Motor neuron (in vitro differentiated cells): ENCODE results near the gene BMP2K. TPM values are rescaled to one million over a fixed set of nuclear protein-coding genes. Genes with fewer than 3 reads are reported as not detected.
A peak's percentile ranks its signal among the peaks of the same experiment; 100 is the strongest.

Experiments used
- ATAC-seq, 8 experiments: fragments of 200-7000 bp; cut with Tn5 transposase; replicated peaks in 6 of 8; 2 replicates each; pipeline ENCODE4 v1.8.0; 2021; ENCODE audit warnings: mild to moderate bottlenecking in 8 of 8, moderate library complexity in 8 of 8
- H3K27ac ChIP-seq, 2 donors: fragments of 250-450 bp; sonication (Bioruptor Pico); 2 replicates each; pipeline ENCODE4 v1.9.0; 2021; ENCODE audit warnings: antibody characterized with exemption in 2 of 2, mild to moderate bottlenecking in 2 of 2, moderate library complexity in 1 of 2
- H3K4me1 ChIP-seq, 2 donors: fragments of 250-450 bp; sonication (Bioruptor Pico); replicated peaks in 1 of 2; 2 replicates each; pipeline ENCODE4 v1.6.1; 2021; ENCODE audit warnings: antibody characterized with exemption in 2 of 2, mild to moderate bottlenecking in 2 of 2, moderate library complexity in 1 of 2
- H3K4me3 ChIP-seq, 5 donors: fragments of 250-450 bp; sonication (Bioruptor Pico); 2 replicates each; pipeline ENCODE4 v1.9.0; 2021; ENCODE audit warnings: antibody characterized with exemption in 5 of 5, mild to moderate bottlenecking in 5 of 5, moderate library complexity in 4 of 5
- WGBS, 10 experiments: fragments of 450-650 bp; shearing (Covaris generic); methylation state at CpG; one replicate each; pipeline ENCODE4 v1.0.0; 2022; 5-methylcytosine and 5-hydroxymethylcytosine counted together
- in situ Hi-C, 9 experiments: fragments of 400-800 bp; cut with MboI; loops; one replicate each; pipeline ENCODE4 v1.15.0; 2021; ENCODE audit warnings: low sequenced_read_pairs in 9 of 9, low pct_unique_long_range_greater_than_20kb in 2 of 9; ENCODE audit not compliant: unreplicated experiment in 9 of 9
- total RNA-seq, 8 experiments: library from RNA; unstranded; fragments of 300-600 nt; gene quantifications; 2 replicates each; pipeline versions ENCODE4 v1.2.3 to v1.2.4, GENCODE V29; 2022

Gene BMP2K
- total RNA-seq, 8 experiments from 2014 or later: 10.4 to 41.7 (median 17.4) TPM

DNA sequence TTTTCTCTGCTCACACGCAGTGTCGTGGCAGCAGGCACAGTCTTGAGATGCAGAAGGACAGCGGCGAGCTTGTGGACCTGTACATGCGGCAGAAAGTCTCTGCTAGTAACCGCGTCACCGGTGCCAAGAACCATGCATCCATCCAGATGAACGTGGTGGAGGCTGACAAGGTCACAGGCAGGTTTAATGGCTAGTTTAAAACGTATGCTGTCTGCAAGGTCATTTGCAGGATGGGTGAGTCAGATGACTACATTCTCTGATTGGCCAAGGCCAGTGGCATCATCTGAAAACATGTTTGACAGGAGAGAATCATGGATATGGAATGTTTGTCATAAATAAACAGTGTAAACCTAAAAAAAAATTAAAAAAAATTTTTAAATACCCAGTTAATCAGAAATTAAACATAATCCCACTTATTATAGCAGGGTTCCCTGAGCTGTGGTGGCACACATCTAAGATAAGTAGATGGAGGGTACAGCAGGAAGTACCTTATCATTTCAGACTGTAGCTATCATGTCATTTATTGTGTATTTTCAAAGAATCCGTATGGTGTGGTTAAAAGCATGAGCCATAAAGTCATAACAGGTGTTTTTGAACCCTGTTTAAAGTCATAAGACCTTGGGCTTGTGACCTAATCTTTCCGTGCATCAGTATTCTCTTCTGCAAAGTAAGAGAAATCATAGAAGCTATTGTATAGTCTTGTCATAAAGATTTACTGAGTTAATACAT is 7.5 kb upstream of the BMP2K start:
- no peak for ATAC-seq

DNA sequence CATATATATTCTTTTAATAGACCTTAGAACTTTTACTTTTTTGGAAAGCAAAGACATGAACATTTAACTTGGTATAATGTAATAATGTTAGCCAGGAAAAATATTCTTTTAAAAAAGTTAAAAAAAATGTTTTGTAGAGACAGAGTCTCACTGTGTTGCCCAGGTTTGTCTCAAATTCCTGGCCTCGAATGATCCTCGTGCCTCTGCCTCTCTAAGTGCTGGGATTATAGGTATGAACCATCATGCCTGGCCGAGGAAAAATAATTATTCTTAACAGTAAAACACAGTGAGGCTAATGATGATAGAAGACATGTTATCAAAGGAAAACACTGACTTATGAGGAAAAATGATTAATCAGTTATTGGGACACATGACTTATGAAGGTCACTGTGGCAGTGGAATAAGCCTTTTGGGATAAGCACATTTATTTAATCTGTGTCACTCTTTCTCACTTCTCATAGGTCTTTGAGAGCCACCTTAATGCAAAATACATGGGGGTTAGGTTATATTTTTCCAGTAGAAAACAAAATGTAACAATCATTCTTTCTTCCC is 6.0 kb upstream of the BMP2K start:
- in situ Hi-C loops: no loop called here
- no peak for ATAC-seq
- no peaks in the 10 kb centered on the region for H3K4me1 ChIP-seq
- no peak overlapping the region for H3K27ac ChIP-seq
- H3K4me3 ChIP-seq: no peak overlapping the region
- WGBS, 10 experiments: 80 to 100% (median 88%) methylated on average over 1 to 3 of the region's 3 CpGs; no CpG with 5 or more reads in 1 of the 10 experiments

More for the DNA sequence above, 7.5 kb upstream of the BMP2K start:
- 40 to 86% (median 76%) methylated on average over 1 to 12 of the region's 12 CpGs; no CpG with 5 or more reads in 1 of the 10 experiments for WGBS, 10 experiments
- Histone ChIP-seq H3K4me1 (no peaks in the 10 kb centered on the region), H3K27ac (no peak overlapping the region), H3K4me3 (no peak overlapping the region)
- in situ Hi-C loops: no loop called here

DNA sequence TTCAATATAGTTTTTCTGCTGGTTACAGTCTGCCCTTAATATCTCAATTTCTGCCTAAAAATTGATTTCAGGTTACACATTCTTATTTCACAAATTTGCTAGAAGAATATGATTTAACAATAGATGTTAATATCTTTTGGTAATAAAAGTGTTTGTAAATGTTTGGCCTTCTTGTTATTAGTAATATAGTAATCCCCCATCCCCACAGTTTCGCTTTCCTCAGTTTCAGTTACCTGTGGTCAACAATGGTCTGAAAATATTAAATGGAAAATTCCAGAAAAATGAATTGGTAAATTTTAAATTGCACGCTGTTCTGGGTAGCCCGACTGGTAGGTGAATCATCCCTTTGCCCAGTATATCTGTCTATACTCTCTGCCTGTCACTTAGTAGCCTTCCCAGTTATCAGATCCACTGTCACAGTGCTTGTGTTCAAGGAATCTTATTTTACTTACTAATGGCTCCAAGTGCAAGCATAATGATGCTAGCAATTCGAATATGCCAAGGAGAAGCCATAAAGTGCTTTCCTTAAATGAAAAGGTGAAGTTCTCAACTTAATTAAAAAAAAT is 3.5 kb upstream of the BMP2K start:
- no peak overlapping the region for H3K27ac ChIP-seq
- 43 to 100% (median 87%) methylated on average over 1 to 4 of the region's 4 CpGs; no CpG with 5 or more reads in 1 of the 10 experiments for WGBS, 10 experiments
- no peak overlapping the region for H3K4me3 ChIP-seq
- in situ Hi-C loops: no loop called here
- H3K4me1 ChIP-seq: peaks cover 0 to 5% of the 10 kb centered on the region in 2 donors
- no peak for ATAC-seq

DNA sequence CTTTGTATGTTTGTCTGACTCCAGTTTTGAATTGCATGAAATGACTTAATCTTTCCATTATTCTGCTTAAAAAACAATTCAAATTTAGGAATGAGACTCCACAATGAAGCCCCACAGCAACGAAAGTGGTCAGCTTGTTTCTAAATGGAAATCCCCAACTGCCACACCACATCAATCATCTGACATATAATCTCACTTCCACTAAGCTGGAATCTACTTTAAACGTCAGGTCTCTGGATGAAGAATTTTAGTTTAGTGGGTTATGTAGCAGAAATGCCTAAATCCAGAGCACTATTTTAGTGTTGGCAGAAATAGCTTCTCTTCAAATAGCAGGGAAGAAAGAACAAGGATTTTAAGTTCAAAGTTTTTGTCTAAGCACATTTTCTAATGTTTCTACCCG is 1.7 kb upstream of the BMP2K start:
- H3K4me3 ChIP-seq: no peak overlapping the region

GRCh38 chr4:78775303-78776078 is 659 bp upstream of the BMP2K start:
- 0 to 20% (median 1%) methylated on average over 1 to 24 of the region's 54 CpGs; no CpG with 5 or more reads in 3 of the 10 experiments for WGBS, 10 experiments

More for the DNA sequence above, 1.7 kb upstream of the BMP2K start:
- no peak overlapping the region for H3K27ac ChIP-seq
- 40 to 83% (median 75%) methylated on average over 1 to 3 of the region's 3 CpGs; no CpG with 5 or more reads in 1 of the 10 experiments for WGBS, 10 experiments
- ATAC-seq: no peak
- in situ Hi-C loops: no loop called here
- peaks cover 11 to 23% of the 10 kb centered on the region in 2 donors for H3K4me1 ChIP-seq

GRCh38 chr4:78776729-78777575 is 802 bp downstream of the BMP2K start:
- H3K4me3 ChIP-seq: peak overlapping the region; percentile 78 to 100 (median 96)
- in situ Hi-C loops: no loop called here
- H3K4me1 ChIP-seq: peaks cover 13 to 24% of the 10 kb centered on the region in 2 donors
- ATAC-seq: peak; percentile 6 to 46 (median 28)
- H3K27ac ChIP-seq: peak overlapping the region; percentile 85 to 97
- 0 to 33% (median 2%) methylated on average over 1 to 14 of the region's 28 CpGs for whole genome bisulfite sequencing, 10 experiments

More at GRCh38 chr4:78775303-78776078, 659 bp upstream of the BMP2K start:
- Histone ChIP-seq H3K4me3 (peak overlapping the region; percentile 78 to 100 (median 96)), H3K4me1 (peaks cover 13 to 24% of the 10 kb centered on the region in 2 donors), H3K27ac (peak overlapping the region; percentile 85 to 97)
- ATAC-seq: peak; percentile 69 to 88 (median 80)
- in situ Hi-C loops: no loop called here

GRCh38 chr4:78777576-78777940 is 1.4 kb downstream of the BMP2K start:
- in situ Hi-C loops: no loop called here
- WGBS, 10 experiments: 7 to 75% (median 18%) methylated on average over 2 to 8 of the region's 8 CpGs
- H3K4me1 ChIP-seq: peaks cover 13 to 24% of the 10 kb centered on the region in 2 donors
- ATAC-seq: no peak
- H3K27ac ChIP-seq: no peak overlapping the region
- H3K4me3 ChIP-seq: peak overlapping the region; percentile 78 to 100 (median 96)

GRCh38 chr4:78778530-78778929 is 2.4 kb downstream of the BMP2K start:
- Histone ChIP-seq H3K27ac (no peak overlapping the region), H3K4me3 (peak overlapping the region in 1 of 5 donors; percentile 100), H3K4me1 (peaks cover 13 to 24% of the 10 kb centered on the region in 2 donors)
- no peak for ATAC-seq
- in situ Hi-C loops: no loop called here
- WGBS, 10 experiments: 67 to 100% (median 86%) methylated on average over 1 to 4 of the region's 4 CpGs; no CpG with 5 or more reads in 1 of the 10 experiments

DNA sequence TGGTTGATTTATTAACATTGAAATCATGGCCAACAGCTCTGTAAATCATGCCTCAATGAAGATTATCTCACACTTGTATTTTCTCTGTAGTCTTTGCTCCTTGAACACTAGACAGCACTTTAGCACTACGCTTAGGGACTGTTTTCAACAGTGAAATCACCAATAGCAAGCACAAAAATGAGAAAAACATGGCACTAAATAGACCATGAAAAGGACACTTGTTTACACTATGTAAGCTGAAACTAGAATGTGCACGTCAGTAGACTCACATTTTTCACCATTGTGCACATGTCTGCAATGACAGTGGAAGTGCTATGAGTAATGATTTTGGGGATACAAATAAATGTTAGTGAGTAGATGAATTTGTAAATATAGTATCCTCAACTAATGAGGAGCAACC is 3.1 kb downstream of the BMP2K start:
- 50 to 100% (median 93%) methylated on average over 1 to 2 of the region's 2 CpGs; no CpG with 5 or more reads in 1 of the 10 experiments for WGBS, 10 experiments
- no peak for ATAC-seq
- no peak overlapping the region for H3K4me3 ChIP-seq
- in situ Hi-C loops: no loop called here
- peaks cover 13 to 24% of the 10 kb centered on the region in 2 donors for H3K4me1 ChIP-seq
- H3K27ac ChIP-seq: no peak overlapping the region

DNA sequence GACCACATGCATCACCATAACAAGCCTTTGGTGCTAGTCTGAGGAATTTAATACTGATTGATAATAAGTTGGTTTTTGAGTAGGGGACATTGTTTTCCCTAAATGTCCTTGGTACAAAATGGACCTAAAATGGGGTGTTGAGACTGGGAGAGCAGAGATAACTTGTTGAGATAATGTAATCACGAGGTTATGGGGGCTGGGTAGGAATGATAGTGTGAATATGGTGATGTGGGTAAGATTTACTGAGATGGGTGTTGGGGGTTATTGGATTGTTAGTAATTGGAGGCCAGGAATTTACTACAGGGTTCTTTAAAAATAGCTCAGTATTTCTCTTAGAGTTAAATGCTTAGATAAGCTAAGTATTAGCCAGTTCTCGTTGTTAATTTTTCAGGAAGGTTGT is 3.9 kb downstream of the BMP2K start:
- no peak for ATAC-seq
- in situ Hi-C loops: no loop called here
- Histone ChIP-seq H3K4me3 (no peak overlapping the region), H3K27ac (no peak overlapping the region), H3K4me1 (peaks cover 13 to 24% of the 10 kb centered on the region in 2 donors)
- WGBS, 10 experiments: 70 to 100% (median 89%) methylated on average over 1 to 2 of the region's 2 CpGs; no CpG with 5 or more reads in 3 of the 10 experiments

DNA sequence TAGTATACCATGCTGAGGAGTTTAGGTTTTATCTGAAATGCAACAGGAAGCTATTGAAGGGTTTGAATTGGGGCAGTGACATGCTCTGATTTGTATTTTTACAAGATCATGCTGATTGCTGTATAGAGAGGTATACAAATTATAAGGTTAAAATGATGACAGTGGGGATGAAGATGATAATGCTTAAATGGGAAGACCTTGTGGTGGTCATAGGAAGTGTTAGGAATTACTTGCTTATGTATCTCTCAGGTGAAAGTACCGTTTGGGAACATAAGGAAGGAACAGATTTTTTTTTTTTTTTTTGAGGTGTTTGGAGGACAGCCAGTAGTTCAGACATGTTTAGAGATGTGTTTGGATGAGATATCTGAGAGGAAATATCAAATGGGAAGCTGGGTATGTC is 5.0 kb downstream of the BMP2K start:
- peaks cover 13 to 24% of the 10 kb centered on the region in 2 donors for H3K4me1 ChIP-seq
- H3K27ac ChIP-seq: no peak overlapping the region
- no peak overlapping the region for H3K4me3 ChIP-seq
- in situ Hi-C loops: no loop called here
- ATAC-seq: no peak
- WGBS, 10 experiments: 50 to 100% (median 85%) methylated on average over 1 of the region's 1 CpG; no CpG with 5 or more reads in 4 of the 10 experiments

DNA sequence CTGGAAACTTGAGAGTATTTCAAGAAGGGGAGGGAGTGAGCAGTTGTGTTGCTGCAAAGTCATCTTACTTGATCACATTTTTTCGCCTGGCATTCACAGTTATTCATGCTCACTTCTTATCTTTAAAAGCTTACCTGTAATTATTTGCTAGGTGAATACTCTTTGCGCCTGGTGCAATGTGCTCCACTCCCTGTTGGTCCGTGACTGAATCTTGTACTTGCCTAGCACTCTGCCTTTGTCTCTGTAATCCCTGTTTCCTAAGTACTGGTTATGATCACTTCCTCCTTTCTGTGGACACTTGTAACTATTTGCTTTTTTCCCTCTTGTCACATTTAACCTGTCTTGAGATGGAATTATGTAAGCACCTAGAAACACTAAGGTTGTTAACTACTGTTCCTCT is 5.8 kb downstream of the BMP2K start:
- in situ Hi-C loops: no loop called here
- no peak for ATAC-seq
- peaks cover 13 to 24% of the 10 kb centered on the region in 2 donors for H3K4me1 ChIP-seq
- 90 to 100% (median 97%) methylated on average over 1 to 3 of the region's 3 CpGs; no CpG with 5 or more reads in 2 of the 10 experiments for WGBS, 10 experiments
- no peak overlapping the region for H3K4me3 ChIP-seq
- no peak overlapping the region for H3K27ac ChIP-seq
